ENCODE data around the gene IZUMO4.

Gene IZUMO4

GRCh38 chr19:2140138-2140569, 43.4 kb downstream of the IZUMO4 start:
- Histone ChIP-seq H3K4me1 (ENCODE audit: insufficient read depth, low read length) (0 out of 2 replicates have a peak, but pooled peaks cover under 1% of the 10 kb centered on the region), H2AFZ (ENCODE audit: low read depth, low read length) (no peak overlapping the region), H3K4me3 (ENCODE audit: low read depth in 1 of 2, low read length in 2 of 2) (no peak overlapping the region), H3K27me3 (ENCODE audit: insufficient read depth, low read length, poor library complexity) (no peaks in the 10 kb centered on the region), H3K9me3 (ENCODE audit: insufficient read depth, low read length, severe bottlenecking) (no peaks in the 10 kb centered on the region), H3K4me2 (ENCODE audit: insufficient read depth, low read length) (no peak overlapping the region), H3K27ac (ENCODE audit: low read length) (no peak overlapping the region), H3K9ac (ENCODE audit: low read depth, low read length) (no peak overlapping the region), H3K79me2 (ENCODE audit: insufficient read depth, low read length) (peaks cover 90% of the 10 kb centered on the region), H4K20me1 (ENCODE audit: insufficient read depth, low read length) (peaks cover 52% of the 10 kb centered on the region), H3K36me3 (ENCODE audit: insufficient read depth, low read length) (peaks cover 61% of the 10 kb centered on the region)
- TF ChIP-seq, protein P1, sequence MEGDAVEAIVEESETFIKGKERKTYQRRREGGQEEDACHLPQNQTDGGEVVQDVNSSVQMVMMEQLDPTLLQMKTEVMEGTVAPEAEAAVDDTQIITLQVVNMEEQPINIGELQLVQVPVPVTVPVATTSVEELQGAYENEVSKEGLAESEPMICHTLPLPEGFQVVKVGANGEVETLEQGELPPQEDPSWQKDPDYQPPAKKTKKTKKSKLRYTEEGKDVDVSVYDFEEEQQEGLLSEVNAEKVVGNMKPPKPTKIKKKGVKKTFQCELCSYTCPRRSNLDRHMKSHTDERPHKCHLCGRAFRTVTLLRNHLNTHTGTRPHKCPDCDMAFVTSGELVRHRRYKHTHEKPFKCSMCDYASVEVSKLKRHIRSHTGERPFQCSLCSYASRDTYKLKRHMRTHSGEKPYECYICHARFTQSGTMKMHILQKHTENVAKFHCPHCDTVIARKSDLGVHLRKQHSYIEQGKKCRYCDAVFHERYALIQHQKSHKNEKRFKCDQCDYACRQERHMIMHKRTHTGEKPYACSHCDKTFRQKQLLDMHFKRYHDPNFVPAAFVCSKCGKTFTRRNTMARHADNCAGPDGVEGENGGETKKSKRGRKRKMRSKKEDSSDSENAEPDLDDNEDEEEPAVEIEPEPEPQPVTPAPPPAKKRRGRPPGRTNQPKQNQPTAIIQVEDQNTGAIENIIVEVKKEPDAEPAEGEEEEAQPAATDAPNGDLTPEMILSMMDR (IDR thresholded peaks at IDR 0.05; ENCODE audit: borderline replicate concordance, extremely low read depth, low read length, poor library complexity, severe bottlenecking) = no peak
- no peak for TF ChIP-seq EZH2 (IDR thresholded peaks at IDR 0.05; ENCODE audit: borderline replicate concordance, low read depth, low read length, severe bottlenecking)
- DNase-seq (no peak), ATAC-seq (ENCODE audit: insufficient read depth, low read depth) (no peak)

GRCh38 chr19:2142173-2142829, 45.6 kb downstream of the IZUMO4 start:
- 0 out of 2 replicates have a peak, but pooled peaks cover 3% of the 10 kb centered on the region for H3K4me1 ChIP-seq (ENCODE audit: insufficient read depth, low read length)
- TF ChIP-seq, protein P1 (IDR thresholded peaks at IDR 0.05; ENCODE audit: borderline replicate concordance, extremely low read depth, low read length, poor library complexity, severe bottlenecking) = no peak
- TF ChIP-seq EZH2 (IDR thresholded peaks at IDR 0.05; ENCODE audit: borderline replicate concordance, low read depth, low read length, severe bottlenecking) = no peak
- H4K20me1 ChIP-seq (ENCODE audit: insufficient read depth, low read length) = peaks cover 61% of the 10 kb centered on the region
- peaks cover 94% of the 10 kb centered on the region for H3K79me2 ChIP-seq (ENCODE audit: insufficient read depth, low read length)
- no peak overlapping the region for H3K9ac ChIP-seq (ENCODE audit: low read depth, low read length)
- H3K9me3 ChIP-seq (ENCODE audit: insufficient read depth, low read length, severe bottlenecking) = no peaks in the 10 kb centered on the region
- no peak overlapping the region for H3K4me2 ChIP-seq (ENCODE audit: insufficient read depth, low read length)
- H3K36me3 ChIP-seq (ENCODE audit: insufficient read depth, low read length) = peaks cover 58% of the 10 kb centered on the region
- ATAC-seq (ENCODE audit: insufficient read depth, low read depth) (no peak), DNase-seq (no peak)
- H3K27me3 ChIP-seq (ENCODE audit: insufficient read depth, low read length, poor library complexity) = no peaks in the 10 kb centered on the region
- H3K27ac ChIP-seq (ENCODE audit: low read length) = no peak overlapping the region
- H2AFZ ChIP-seq (ENCODE audit: low read depth, low read length) = no peak overlapping the region
- no peak overlapping the region for H3K4me3 ChIP-seq (ENCODE audit: low read depth in 1 of 2, low read length in 2 of 2)

DNA sequence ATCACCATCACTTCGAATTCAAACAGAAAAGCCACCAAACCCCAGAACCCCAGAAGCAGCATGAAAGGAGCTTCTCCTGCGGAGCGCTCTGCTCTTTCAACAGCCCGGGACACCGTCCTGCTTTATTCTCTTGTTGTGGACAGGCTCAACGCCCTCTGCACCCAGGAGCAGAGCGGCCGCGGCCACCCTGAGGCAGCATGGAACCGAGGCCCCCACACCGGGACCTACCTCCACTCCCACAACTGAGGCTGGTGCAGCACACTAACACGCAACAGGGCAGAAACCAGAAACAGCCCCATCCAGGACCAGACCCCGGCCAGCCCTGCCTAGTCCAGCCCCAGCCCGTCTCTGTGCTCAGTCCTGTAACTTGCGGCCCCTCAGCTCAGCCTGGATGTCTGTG, 47.5 kb downstream of the IZUMO4 start:
- no peaks in the 10 kb centered on the region for H3K27me3 ChIP-seq (ENCODE audit: insufficient read depth, low read length, poor library complexity)
- H3K9ac ChIP-seq (ENCODE audit: low read depth, low read length) = no peak overlapping the region
- no peak overlapping the region for H2AFZ ChIP-seq (ENCODE audit: low read depth, low read length)
- no peak for TF ChIP-seq EZH2 (IDR thresholded peaks at IDR 0.05; ENCODE audit: borderline replicate concordance, low read depth, low read length, severe bottlenecking)
- TF ChIP-seq, protein P1 (IDR thresholded peaks at IDR 0.05; ENCODE audit: borderline replicate concordance, extremely low read depth, low read length, poor library complexity, severe bottlenecking) = no peak
- H3K9me3 ChIP-seq (ENCODE audit: insufficient read depth, low read length, severe bottlenecking) = no peaks in the 10 kb centered on the region
- ATAC-seq (ENCODE audit: insufficient read depth, low read depth) = no peak
- peaks cover 96% of the 10 kb centered on the region for H3K79me2 ChIP-seq (ENCODE audit: insufficient read depth, low read length)
- H3K27ac ChIP-seq (ENCODE audit: low read length) = no peak overlapping the region
- H3K4me3 ChIP-seq (ENCODE audit: low read depth in 1 of 2, low read length in 2 of 2) = no peak overlapping the region
- H3K4me1 ChIP-seq (ENCODE audit: insufficient read depth, low read length) = peaks cover 15% of the 10 kb centered on the region
- no peak overlapping the region for H3K4me2 ChIP-seq (ENCODE audit: insufficient read depth, low read length)
- no peak for DNase-seq
- H4K20me1 ChIP-seq (ENCODE audit: insufficient read depth, low read length) = peaks cover 61% of the 10 kb centered on the region
- peaks cover 55% of the 10 kb centered on the region for H3K36me3 ChIP-seq (ENCODE audit: insufficient read depth, low read length)
